GM19023 (cell line): ENCODE results near the gene HDDC3.
"Not testable (repeated sequence)": the region's sequence is repeated elsewhere in the genome, so short reads cannot be mapped to it uniquely, and the experiment has no call there.

Experiments used
- ATAC-seq: cut with Tn5 transposase; IDR thresholded peaks from one replicate; pipeline ENCODE4 v1.9.1; 2021; ENCODE audit warnings: mild to moderate bottlenecking, moderate library complexity; ENCODE audit not compliant: unreplicated experiment

HDDC3 gene

GRCh38 chr15:90910441-90911301 lies 21.7 kb downstream of the HDDC3 start:
- no peak for ATAC-seq

GRCh38 chr15:90909976-90910375 lies 22.4 kb downstream of the HDDC3 start:
- ATAC-seq, result no peak

- not testable (repeated sequence) for ATAC-seq
These were observed 22.9 kb downstream of the HDDC3 start for GRCh38 chr15:90909449-90909848.

GRCh38 chr15:90907838-90908507 lies 24.4 kb downstream of the HDDC3 start:
- no peak for ATAC-seq

GRCh38 chr15:90907051-90907660 lies 25.2 kb downstream of the HDDC3 start:
- no peak for ATAC-seq

GRCh38 chr15:90906181-90906849 lies 26.0 kb downstream of the HDDC3 start:
- no peak for ATAC-seq

- ATAC-seq, result no peak
These were observed 26.8 kb downstream of the HDDC3 start for GRCh38 chr15:90905306-90906180.

- no peak for ATAC-seq
These were observed 27.6 kb downstream of the HDDC3 start for GRCh38 chr15:90904746-90905145.

- ATAC-seq, result no peak
These were observed 28.4 kb downstream of the HDDC3 start for GRCh38 chr15:90903733-90904536.

- peak; percentile 55 for ATAC-seq
These were observed 29.3 kb downstream of the HDDC3 start, which contains the start of gene MAN2A2 for GRCh38 chr15:90902840-90903732. MAN2A2 (plus strand) TSS chr15:90903302; CDS start chr15:90904208, 906 bp downstream.

- ATAC-seq, result peak; percentile 65
These were observed 30.1 kb downstream of the HDDC3 start for GRCh38 chr15:90902040-90902839.

- no peak for ATAC-seq
These were observed 30.9 kb downstream of the HDDC3 start for GRCh38 chr15:90901175-90902039.

- not testable (repeated sequence) for ATAC-seq
These were observed 35.2 kb downstream of the HDDC3 start for GRCh38 chr15:90897131-90897655.

- no peak for ATAC-seq
These were observed 36.7 kb downstream of the HDDC3 start for GRCh38 chr15:90895571-90896117.

GRCh38 chr15:90893175-90894090 lies 38.9 kb downstream of the HDDC3 start:
- ATAC-seq, result no peak
